SKM-1 treated with dmso at 0.1 percent for 144 hours (cell line): ENCODE results near the gene CLTB.

Source experiments
- DNase-seq: peaks from one replicate; lab custom pipeline; 2025; ENCODE audit not compliant: unreplicated experiment; lab: John Stamatoyannopoulos, UW

The CLTB gene

GRCh38 chr5:176405656-176406435 lies 10.5 kb downstream of the CLTB start:
- DNase-seq, result no peak

DNA sequence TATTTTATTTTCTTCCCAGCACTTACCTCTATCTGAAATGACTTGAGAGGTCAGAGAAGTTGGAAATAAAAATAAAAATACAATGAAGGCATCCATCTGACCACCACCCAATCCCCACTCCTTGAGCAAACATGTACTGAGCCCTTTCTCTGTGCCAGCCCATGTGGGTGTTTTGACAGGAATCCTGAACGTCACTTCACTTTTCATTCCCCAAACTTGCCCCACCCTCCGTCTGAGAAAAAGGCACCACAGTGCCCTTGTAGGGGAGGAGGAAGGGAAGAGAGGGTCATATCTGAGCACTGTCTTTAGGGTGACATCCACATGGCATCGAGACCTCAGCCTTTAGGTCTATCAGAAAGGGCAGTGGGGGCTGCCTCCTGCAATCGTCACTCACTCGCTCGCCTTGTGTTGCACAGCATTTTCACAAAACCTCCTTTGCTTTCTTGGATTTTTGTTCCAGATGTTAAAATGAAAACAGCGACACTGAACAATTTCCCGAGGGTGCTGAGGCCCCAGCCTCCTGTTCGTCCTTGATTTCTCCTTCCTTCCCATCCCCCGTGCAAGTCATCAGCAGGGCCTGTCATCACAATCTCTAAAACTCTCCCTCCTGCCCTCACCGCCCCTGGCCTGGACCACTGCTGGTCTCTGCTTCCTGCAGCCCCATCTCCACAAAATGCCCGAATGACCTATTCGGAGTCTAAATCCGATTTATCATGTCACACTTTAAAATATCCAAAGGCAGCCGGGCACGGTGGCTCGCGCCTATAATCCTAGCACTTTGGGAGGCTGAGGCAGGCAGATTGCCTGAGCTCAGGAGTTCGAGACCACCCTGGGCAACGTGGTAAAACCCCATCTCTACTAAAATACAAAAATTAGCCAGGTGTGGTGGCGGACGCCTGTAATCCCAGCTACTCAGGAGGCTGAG lies 14.8 kb downstream of the CLTB start:
- DNase-seq, result no peak

GRCh38 chr5:176400382-176401156 lies 15.8 kb downstream of the CLTB start:
- DNase-seq, result no peak

GRCh38 chr5:176397736-176398420 lies 18.5 kb downstream of the CLTB start:
- no peak for DNase-seq

- DNase-seq, result no peak
Observed at GRCh38 chr5:176396330-176396729, 20.0 kb downstream of the CLTB start.

DNA sequence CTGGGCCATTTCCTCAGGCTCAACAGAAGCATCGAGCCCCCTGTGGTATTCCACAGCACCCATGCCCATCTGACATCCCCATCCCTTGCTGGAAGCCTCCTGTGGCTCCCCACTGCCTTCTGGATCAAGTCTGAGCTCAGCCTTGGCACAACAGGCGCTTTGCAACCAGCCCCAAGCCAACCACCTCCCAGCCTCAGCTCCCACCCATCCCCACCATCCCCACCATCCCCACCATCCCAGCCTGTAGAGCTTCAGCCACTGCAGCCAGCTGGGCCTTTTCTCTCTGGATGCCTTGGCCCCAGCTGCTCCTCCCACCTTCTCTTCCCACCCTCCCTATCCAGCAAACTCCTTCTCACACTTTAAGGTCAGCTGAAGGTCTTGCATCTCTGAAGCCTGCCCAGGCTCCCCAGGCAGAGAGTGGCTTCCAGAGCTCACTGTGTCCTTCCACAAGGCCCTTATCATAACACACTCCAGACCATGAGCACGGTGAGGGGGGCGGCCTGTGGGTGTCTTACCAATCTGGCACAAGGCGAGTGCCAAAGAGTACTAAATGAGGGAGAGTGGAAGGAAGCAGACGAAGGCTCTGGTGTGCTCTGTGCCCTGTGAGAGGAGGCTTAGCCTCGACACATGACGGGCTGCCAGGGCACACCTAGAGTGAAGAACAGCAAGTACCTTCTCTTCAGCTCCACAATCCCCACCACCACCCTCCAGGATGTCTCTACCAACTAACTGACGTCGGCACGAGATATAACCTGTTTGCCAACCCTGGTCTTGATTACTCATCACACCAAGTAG lies 21.3 kb downstream of the CLTB start:
- DNase-seq, result no peak

DNA sequence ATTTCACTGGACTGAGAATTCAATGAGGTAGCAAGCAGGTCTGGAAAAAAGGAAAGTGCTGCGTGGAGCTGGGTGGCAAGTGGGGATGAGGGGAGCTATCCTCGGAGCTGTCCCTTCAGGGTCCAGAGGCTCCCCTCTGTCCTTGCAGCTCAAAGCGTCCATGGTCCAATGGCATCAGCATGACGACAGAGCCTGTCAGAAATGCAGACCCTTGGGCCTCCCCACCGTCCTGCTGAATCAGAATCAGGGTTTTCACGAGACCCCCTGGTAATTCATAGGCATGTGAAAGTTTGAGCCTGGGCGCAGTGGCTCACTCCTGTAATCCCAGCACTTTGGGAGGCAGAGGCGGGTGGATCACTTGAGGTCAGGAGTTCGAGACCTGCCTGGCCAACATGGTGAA lies 22.2 kb downstream of the CLTB start:
- DNase-seq, result no peak

DNA sequence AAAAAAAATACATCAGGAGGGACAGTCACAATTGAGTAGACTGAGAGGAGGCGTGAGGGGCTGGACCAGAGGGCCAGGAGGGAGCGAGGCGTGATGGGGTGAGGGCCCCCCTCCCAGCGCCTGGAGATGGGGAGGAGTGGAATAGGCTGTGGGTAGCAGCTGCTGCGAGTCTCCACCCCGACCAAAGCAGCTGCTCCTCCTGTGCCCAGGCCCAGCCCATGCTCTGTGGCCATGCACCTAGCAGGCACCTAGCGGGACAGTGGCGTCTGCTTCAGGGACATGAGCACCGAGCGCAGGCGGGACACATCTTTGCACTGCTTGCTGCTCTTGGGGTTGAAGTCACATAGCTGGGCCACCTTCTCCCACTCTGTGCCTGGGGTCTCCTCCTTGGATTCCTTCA lies 23.8 kb downstream of the CLTB start:
- DNase-seq, result no peak

GRCh38 chr5:176391999-176392398 lies 24.3 kb downstream of the CLTB start:
- DNase-seq, result peak; percentile 64

GRCh38 chr5:176391479-176391878 lies 24.9 kb downstream of the CLTB start:
- no peak for DNase-seq

- DNase-seq, result no peak
Observed at GRCh38 chr5:176389135-176390123, 26.9 kb downstream of the CLTB start.

GRCh38 chr5:176388444-176389134 lies 27.8 kb downstream of the CLTB start, which contains the start of the genes HIGD2A and NOP16:
Gene HIGD2A (plus strand): TSS chr5:176388751. CDS start chr5:176388820, 69 bp downstream.
Gene NOP16 (minus strand): TSS chr5:176388598. CDS start chr5:176388539, 59 bp downstream.
- peak; percentile 99 for DNase-seq

DNA sequence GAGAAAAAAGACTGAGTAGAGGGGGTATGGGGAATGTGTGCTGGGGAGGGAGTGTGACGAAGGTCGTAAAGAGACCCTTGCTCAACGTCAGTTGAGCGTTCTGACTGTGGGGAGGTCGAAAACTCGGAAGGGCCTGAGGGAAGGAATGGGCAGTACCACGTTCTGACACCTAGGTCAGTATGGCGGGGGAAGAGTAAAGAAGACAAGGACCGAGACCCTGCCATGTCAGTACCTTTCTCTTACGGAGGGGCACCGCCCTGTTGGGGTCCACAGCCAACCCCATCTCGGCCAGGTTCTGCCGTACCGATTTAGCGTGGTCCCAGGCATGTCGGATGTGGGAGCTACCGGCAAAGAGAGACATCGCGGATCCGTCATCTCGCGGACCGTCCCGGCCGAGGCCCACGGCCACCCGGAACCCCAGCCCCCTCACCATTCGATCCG lies 28.3 kb downstream of the CLTB start:
- no peak for DNase-seq

GRCh38 chr5:176387384-176387925 lies 28.9 kb downstream of the CLTB start:
- no peak for DNase-seq

DNA sequence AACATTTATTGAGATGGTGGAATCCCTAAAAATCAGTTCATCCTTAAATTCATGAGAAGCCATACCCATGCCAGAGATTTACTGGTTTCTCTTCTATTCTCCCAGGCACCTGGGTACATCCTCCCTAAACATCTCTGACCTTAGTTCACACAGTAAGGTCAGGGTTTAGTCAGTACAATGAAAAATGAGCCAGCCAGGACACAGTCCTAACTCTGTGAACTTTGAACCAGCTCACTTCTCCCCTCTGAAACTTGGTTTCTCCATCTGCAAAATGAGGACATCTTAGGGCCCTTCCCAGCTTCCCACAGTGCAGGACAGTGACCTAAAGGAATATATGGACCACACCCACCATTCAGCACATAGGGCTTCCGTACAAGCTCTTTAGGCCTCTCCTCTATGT lies 29.8 kb downstream of the CLTB start:
- no peak for DNase-seq

DNA sequence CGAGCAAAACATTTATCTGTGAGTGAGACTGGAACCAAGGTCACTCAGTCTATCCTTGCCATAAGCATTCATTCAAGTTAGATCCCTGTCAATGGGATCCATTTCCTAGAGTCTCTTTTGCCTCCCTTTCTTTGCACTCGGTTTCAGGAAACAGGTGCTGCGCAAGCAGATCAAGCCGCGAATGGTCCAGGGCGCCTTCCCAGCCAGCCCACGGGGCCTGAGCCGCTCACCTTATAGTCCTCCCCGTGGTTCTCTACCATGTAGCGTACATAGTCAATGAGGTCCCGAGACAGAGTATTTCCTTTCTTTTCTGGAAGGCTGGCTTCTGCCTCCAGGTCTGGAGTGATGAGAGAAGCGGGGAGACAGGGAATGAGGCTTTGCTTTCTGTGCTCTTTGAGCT lies 31.3 kb downstream of the CLTB start:
- DNase-seq, result no peak

GRCh38 chr5:176384366-176384930 lies 31.9 kb downstream of the CLTB start:
- DNase-seq, result no peak
